BE2C (cell line): ENCODE data around the gene PLA2G2C.

Experiments
- DNase-seq: peaks from one replicate; pipeline ENCODE4 v3.0.0-alpha.2; 2020
- H3K27me3 ChIP-seq: fragments of 250-450 bp; sonication (Bioruptor Pico); 2 replicates; pipeline ENCODE4 v1.5.1; 2020; ENCODE audit warnings: mild to moderate bottlenecking
- H3K36me3 ChIP-seq: fragments of 250-450 bp; sonication (Bioruptor Pico); 2 replicates; pipeline ENCODE4 v1.5.1; 2020; ENCODE audit warnings: mild to moderate bottlenecking
- H3K4me1 ChIP-seq: fragments of 250-450 bp; sonication (Bioruptor Pico); 2 replicates; pipeline ENCODE4 v1.5.1; 2020
- H3K4me3 ChIP-seq: 2 replicates; pipeline ENCODE4 v1.5.1; 2011; ENCODE audit warnings: low read depth, low read length
- H3K9me3 ChIP-seq: fragments of 250-450 bp; sonication (Bioruptor Pico); 2 replicates; pipeline ENCODE4 v1.5.1; 2020
- CTCF ChIP-seq: IDR thresholded peaks from 2 replicates; pipeline ENCODE4 v1.5.1; 2012; ENCODE audit warnings: mild to moderate bottlenecking, low read depth, low read length

The PLA2G2C gene

GRCh38 chr1:20228314-20228825 is 42.1 kb upstream of the PLA2G2C start:
- TF ChIP-seq CTCF, result no peak
- Histone ChIP-seq H3K36me3 (no peaks in the 10 kb centered on the region), H3K27me3 (no peaks in the 10 kb centered on the region), H3K9me3 (no peaks in the 10 kb centered on the region), H3K4me1 (no peaks in the 10 kb centered on the region), H3K4me3 (no peak overlapping the region)
- no peak for DNase-seq

- Histone ChIP-seq H3K4me1 (no peaks in the 10 kb centered on the region), H3K36me3 (no peaks in the 10 kb centered on the region), H3K9me3 (no peaks in the 10 kb centered on the region), H3K4me3 (no peak overlapping the region), H3K27me3 (no peaks in the 10 kb centered on the region)
- DNase-seq, result no peak
- no peak for TF ChIP-seq CTCF
These were observed 41.4 kb upstream of the PLA2G2C start for GRCh38 chr1:20227704-20228103.

- H3K4me3 ChIP-seq, result no peak overlapping the region
- DNase-seq, result no peak
- no peaks in the 10 kb centered on the region for H3K36me3 ChIP-seq
- no peaks in the 10 kb centered on the region for H3K27me3 ChIP-seq
- no peaks in the 10 kb centered on the region for H3K9me3 ChIP-seq
- no peak for TF ChIP-seq CTCF
- no peaks in the 10 kb centered on the region for H3K4me1 ChIP-seq
These were observed 38.2 kb upstream of the PLA2G2C start for GRCh38 chr1:20224546-20224945.

GRCh38 chr1:20223551-20224419 is 37.5 kb upstream of the PLA2G2C start:
- TF ChIP-seq CTCF, result no peak
- Histone ChIP-seq H3K36me3 (no peaks in the 10 kb centered on the region), H3K4me1 (no peaks in the 10 kb centered on the region), H3K4me3 (no peak overlapping the region), H3K27me3 (no peaks in the 10 kb centered on the region), H3K9me3 (no peaks in the 10 kb centered on the region)
- DNase-seq, result no peak

GRCh38 chr1:20223106-20223505 is 36.8 kb upstream of the PLA2G2C start:
- H3K27me3 ChIP-seq, result no peaks in the 10 kb centered on the region
- DNase-seq, result no peak

More at GRCh38 chr1:20223106-20223505, 36.8 kb upstream of the PLA2G2C start:
- Histone ChIP-seq H3K9me3 (no peaks in the 10 kb centered on the region), H3K36me3 (no peaks in the 10 kb centered on the region), H3K4me1 (no peaks in the 10 kb centered on the region), H3K4me3 (no peak overlapping the region)
- TF ChIP-seq CTCF, result no peak
